ENCODE results near the gene TPBG.

- TF ChIP-seq CTCF (conservative IDR thresholded peaks at IDR 0.05; ENCODE audit: low read depth, low read length) = 0 out of 2 replicates have a peak, but pooled peaks have one; percentile 14
- TF ChIP-seq EZH2 (IDR thresholded peaks at IDR 0.05; ENCODE audit: borderline replicate concordance, low read depth, low read length, poor library complexity, severe bottlenecking) = no peak
Measured at GRCh38 chr6:82374516-82374915, 10.9 kb downstream of the TPBG start.
